ENCODE results near the gene MUC5AC.

MUC5AC gene

GRCh38 chr11:1121813-1122663 is 35.7 kb upstream of the MUC5AC start:
- no peak for TF ChIP-seq NFRKB (IDR thresholded peaks at IDR 0.05)
- TF ChIP-seq FOXA1 (IDR thresholded peaks at IDR 0.05) = no peak
- TF ChIP-seq LEF1 (IDR thresholded peaks at IDR 0.05; ENCODE audit: borderline replicate concordance) = no peak
- TF ChIP-seq SP1 (IDR thresholded peaks at IDR 0.05) = no peak
- no peak for TF ChIP-seq ZNF384 (IDR thresholded peaks at IDR 0.05)
- TF ChIP-seq SUZ12 (IDR thresholded peaks at IDR 0.05) = no peak
- no peak for TF ChIP-seq FOXM1 (IDR thresholded peaks at IDR 0.05; ENCODE audit: borderline replicate concordance)
- TF ChIP-seq FOXK2 (IDR thresholded peaks at IDR 0.05) = no peak
- TF ChIP-seq BHLHE40 (IDR thresholded peaks at IDR 0.05; ENCODE audit: borderline replicate concordance) = no peak
- TF ChIP-seq CTBP1 (IDR thresholded peaks at IDR 0.05; ENCODE audit: borderline replicate concordance) = no peak
- no peak for TF ChIP-seq HDGF (IDR thresholded peaks at IDR 0.05; ENCODE audit: borderline replicate concordance)
- no peak for TF ChIP-seq ARNT (IDR thresholded peaks at IDR 0.05)
- TF ChIP-seq ELF4 (IDR thresholded peaks at IDR 0.05) = no peak
- TF ChIP-seq L3MBTL2 (conservative IDR thresholded peaks at IDR 0.05) = no peak
- no peak for DNase-seq (ENCODE audit: extremely low spot score)
- ChIA-PET POLR2A (no interaction called here), CTCF (no interaction called here)

DNA sequence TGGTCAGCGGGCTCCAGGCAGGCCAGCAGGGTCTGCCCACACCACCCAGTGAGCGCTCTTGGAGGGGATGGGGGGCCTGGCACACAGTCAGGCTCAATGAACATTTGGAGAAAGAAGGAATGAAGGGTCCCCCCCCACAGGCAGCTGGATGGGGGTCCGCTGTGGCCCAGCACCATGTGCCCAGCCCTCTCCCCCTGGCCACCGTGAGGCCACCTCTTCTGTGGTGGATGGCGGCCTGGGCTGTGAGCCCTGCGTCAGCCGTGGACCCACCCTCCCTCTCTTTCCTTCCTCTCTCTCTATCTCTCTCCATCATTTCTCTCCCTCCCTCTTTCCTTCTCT is 35.1 kb upstream of the MUC5AC start:
- no peak for DNase-seq (ENCODE audit: extremely low spot score)
- ChIA-PET POLR2A (no interaction called here), CTCF (no interaction called here)
- no peak for TF ChIP-seq ARNT (IDR thresholded peaks at IDR 0.05)
- no peak for TF ChIP-seq ELF4 (IDR thresholded peaks at IDR 0.05)
- TF ChIP-seq FOXM1 (IDR thresholded peaks at IDR 0.05; ENCODE audit: borderline replicate concordance) = no peak
- no peak for TF ChIP-seq L3MBTL2 (conservative IDR thresholded peaks at IDR 0.05)
- TF ChIP-seq HDGF (IDR thresholded peaks at IDR 0.05; ENCODE audit: borderline replicate concordance) = no peak
- no peak for TF ChIP-seq TARDBP (IDR thresholded peaks at IDR 0.05)
- no peak for TF ChIP-seq SP1 (IDR thresholded peaks at IDR 0.05)
- no peak for TF ChIP-seq ZNF384 (IDR thresholded peaks at IDR 0.05)
- no peak for TF ChIP-seq BHLHE40 (IDR thresholded peaks at IDR 0.05; ENCODE audit: borderline replicate concordance)
- no peak for TF ChIP-seq PKNOX1 (IDR thresholded peaks at IDR 0.05)
- no peak for TF ChIP-seq FOXK2 (IDR thresholded peaks at IDR 0.05)
- no peak for TF ChIP-seq SUZ12 (IDR thresholded peaks at IDR 0.05)

GRCh38 chr11:1123970-1124369 is 33.8 kb upstream of the MUC5AC start:
- no peak for DNase-seq (ENCODE audit: extremely low spot score)
- ChIA-PET POLR2A (no interaction called here), CTCF (no interaction called here)
- no peak for TF ChIP-seq FOXM1 (IDR thresholded peaks at IDR 0.05; ENCODE audit: borderline replicate concordance)
- TF ChIP-seq PKNOX1 (IDR thresholded peaks at IDR 0.05) = no peak
- no peak for TF ChIP-seq SP1 (IDR thresholded peaks at IDR 0.05)
- TF ChIP-seq LEF1 (IDR thresholded peaks at IDR 0.05; ENCODE audit: borderline replicate concordance) = no peak
- TF ChIP-seq FOXA1 (IDR thresholded peaks at IDR 0.05) = no peak
- no peak for TF ChIP-seq TARDBP (IDR thresholded peaks at IDR 0.05)
- TF ChIP-seq FOXK2 (IDR thresholded peaks at IDR 0.05) = no peak

DNA sequence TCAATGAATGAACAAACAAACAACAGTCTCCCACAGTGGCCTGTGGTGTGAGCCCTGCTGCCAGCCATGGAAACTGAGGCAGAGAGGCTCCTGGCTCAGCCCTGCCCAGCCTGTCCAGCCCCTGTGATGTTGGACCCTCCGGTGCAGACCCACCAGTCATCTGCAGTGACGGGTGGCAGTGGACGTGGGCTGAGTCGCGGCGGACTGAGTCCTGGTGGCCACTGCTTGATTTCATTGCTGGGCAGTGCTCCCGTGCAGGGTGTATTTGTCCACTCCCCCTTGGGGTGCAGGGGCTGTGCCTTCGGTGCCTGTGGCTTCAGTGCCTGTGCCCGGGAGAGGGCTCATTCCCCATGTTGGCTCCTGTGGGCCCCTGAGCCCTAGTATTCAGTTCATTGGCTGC is 31.9 kb upstream of the MUC5AC start:
- DNase-seq (ENCODE audit: extremely low spot score) = no peak
- ChIA-PET POLR2A (no interaction called here), CTCF (no interaction called here)
- no peak for TF ChIP-seq TARDBP (IDR thresholded peaks at IDR 0.05)
- TF ChIP-seq CTBP1 (IDR thresholded peaks at IDR 0.05; ENCODE audit: borderline replicate concordance) = no peak
- TF ChIP-seq LEF1 (IDR thresholded peaks at IDR 0.05; ENCODE audit: borderline replicate concordance) = no peak
- TF ChIP-seq PKNOX1 (IDR thresholded peaks at IDR 0.05) = no peak
- TF ChIP-seq HDGF (IDR thresholded peaks at IDR 0.05; ENCODE audit: borderline replicate concordance) = no peak
- no peak for TF ChIP-seq FOXM1 (IDR thresholded peaks at IDR 0.05; ENCODE audit: borderline replicate concordance)
- no peak for TF ChIP-seq ARNT (IDR thresholded peaks at IDR 0.05)
- TF ChIP-seq NFRKB (IDR thresholded peaks at IDR 0.05) = no peak
- TF ChIP-seq ELF4 (IDR thresholded peaks at IDR 0.05) = no peak
- no peak for TF ChIP-seq ZNF384 (IDR thresholded peaks at IDR 0.05)
- no peak for TF ChIP-seq SUZ12 (IDR thresholded peaks at IDR 0.05)
- no peak for TF ChIP-seq L3MBTL2 (conservative IDR thresholded peaks at IDR 0.05)
- TF ChIP-seq FOXK2 (IDR thresholded peaks at IDR 0.05) = no peak
- no peak for TF ChIP-seq SP1 (IDR thresholded peaks at IDR 0.05)
- no peak for TF ChIP-seq FOXA1 (IDR thresholded peaks at IDR 0.05)

DNA sequence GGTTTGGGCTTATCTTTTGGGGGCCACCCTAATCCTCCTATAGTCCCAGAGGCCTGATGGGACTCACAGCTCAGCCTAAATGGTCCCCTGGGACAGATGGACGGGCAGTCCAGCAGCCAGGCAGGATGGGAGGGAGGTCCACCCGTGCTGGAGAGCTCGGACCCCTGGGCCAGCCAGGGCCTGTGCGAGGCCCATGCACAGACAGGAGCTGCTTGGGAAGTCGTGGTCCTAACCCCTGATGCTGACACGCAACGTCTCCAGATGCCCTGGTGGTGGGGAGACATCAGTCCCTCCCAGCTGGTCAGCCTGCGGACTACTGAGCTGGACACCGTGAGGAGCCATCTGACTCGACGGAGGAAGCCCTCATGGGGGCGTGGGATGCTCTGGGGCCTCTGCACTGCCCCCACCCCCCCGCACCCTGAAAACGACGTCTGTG is 31.2 kb upstream of the MUC5AC start:
- CTCF ChIA-PET = interaction anchor here (0.6 kb wide), 1 partner anchor 26 kb away, joined by 3 read pairs; no protein-coding TSS in a partner anchor

More for the DNA sequence above, 31.2 kb upstream of the MUC5AC start:
- DNase-seq (ENCODE audit: extremely low spot score) = no peak
- POLR2A ChIA-PET = no interaction called here
- TF ChIP-seq PKNOX1 (IDR thresholded peaks at IDR 0.05) (no peak), SP1 (IDR thresholded peaks at IDR 0.05) (no peak), FOXA1 (IDR thresholded peaks at IDR 0.05) (no peak), SUZ12 (IDR thresholded peaks at IDR 0.05) (no peak), CTBP1 (IDR thresholded peaks at IDR 0.05; ENCODE audit: borderline replicate concordance) (no peak), BHLHE40 (IDR thresholded peaks at IDR 0.05; ENCODE audit: borderline replicate concordance) (no peak), ARNT (IDR thresholded peaks at IDR 0.05) (no peak), FOXM1 (IDR thresholded peaks at IDR 0.05; ENCODE audit: borderline replicate concordance) (no peak)

Measured in HEK293T (cell line).